ENCODE data around the gene ARFGAP3.
"Not testable (repeated sequence)": the region's sequence is repeated elsewhere in the genome, so short reads cannot be mapped to it uniquely, and the experiment has no call there.

The ARFGAP3 gene

DNA sequence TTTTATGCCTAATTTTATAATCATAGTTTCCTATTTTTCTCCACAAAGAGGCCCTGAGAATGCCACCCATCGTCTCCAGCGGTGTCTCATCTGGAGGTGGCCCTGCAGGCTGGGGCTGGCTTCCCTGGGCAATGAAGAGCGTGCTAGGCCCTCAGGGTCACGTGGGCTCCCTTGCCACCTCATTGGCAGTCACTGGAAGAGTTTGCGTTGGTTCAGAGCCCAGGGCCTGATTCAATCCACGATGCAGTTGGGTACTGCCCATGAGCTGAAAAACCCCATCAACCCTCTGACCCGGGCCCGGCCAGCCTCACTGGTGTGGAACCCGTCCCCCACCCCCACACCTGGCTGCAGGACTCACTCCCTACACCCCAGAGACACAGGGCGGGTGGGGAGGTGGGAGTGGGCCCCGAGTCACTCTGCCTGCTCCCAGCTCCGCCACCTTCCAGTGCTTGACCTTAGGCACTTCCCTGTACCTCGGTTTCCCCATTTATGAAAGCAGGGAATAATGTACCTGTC, 93.0 kb downstream of the ARFGAP3 start:
- no peak for DNase-seq

DNA sequence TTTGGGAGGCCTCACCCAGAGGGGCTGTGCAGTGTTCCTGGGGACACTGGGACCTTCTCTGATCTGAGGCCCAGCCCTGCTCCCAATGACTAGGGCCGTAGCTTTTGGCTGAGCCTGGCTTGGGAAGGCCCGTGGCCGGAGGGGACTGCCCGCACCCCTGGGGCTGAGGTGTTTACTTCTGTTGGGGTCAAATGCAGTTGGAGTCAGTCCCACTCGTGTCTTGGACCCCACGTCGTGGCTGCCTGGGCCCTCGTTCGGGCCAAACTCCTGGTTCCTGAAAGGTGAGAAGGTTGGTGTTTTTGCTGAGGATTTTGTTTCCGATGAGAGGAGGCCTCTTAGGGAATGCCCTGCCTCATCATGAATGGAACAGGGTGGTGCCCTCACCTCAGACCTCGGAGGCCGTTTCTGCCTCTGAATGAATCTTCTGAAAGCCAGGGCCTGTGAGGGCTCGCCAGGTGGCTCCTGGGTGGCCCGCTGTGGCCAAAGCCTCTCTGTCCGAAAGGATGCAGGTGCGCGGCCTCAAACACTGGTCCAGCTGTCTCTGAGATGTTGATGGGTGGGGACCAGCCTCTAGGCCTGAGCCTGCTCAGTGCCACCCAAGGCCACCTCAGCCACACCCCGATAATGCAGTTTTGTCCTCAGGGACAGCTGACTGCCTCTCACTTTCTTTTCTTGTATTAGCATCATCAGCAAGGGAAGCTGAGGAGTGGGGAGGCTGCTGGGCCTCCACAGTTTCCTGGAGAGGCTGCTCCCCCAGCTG, 96.1 kb downstream of the ARFGAP3 start:
- DNase-seq = no peak

DNA sequence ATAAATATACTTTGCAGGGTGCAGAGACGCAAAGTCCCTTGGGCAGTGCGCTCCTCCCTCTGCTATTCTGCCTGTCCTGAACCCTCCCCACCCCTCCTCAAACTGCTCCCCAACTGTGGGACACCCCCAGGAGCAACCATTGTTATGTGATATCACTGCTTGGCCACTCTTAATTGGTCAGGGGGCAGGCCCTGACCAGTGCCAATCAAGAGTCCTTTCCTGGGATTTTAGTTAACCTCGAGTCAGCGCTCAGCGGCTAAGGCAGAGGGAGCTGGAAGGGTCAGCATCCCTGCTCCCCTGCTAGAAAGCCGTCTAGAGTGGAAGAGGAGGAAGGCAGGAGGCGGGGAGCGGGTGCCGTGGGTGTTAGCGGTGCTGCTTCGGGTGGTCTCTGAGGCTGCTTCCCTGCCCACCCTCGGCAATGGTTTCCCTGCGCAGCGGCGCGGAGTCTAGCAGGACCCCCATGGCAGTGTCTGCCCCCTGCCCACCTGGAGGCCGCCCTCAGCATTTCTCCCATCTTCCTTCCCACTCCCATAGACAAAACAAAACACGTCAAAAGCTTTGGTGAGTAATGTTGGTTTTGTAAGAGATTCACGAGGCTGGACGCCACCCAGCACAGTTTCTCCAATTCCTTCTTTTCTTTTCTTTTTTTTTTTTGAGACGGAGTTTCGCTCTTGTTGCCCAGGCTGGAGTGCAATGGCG, 98.0 kb downstream of the ARFGAP3 start:
- no peak for DNase-seq

DNA sequence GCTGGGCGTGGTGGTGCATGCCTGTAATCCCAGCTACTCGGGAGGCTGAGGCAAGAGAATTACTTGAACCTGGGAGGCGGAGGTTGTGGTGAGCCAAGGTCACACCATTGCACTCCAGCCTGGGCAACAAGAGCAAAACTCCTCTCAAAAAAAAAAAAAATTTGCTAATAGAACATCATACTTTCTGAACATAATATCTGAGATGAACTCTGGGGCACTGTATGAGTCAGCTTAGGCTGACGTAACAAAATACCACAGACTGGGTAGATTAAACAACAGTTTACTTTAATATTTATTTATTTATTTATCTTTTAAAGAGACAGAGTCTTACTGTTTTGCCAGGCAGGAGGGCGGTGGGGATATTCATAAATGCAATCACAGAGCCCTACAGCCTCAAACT, 101.5 kb downstream of the ARFGAP3 start:
- not testable (repeated sequence) for DNase-seq

DNA sequence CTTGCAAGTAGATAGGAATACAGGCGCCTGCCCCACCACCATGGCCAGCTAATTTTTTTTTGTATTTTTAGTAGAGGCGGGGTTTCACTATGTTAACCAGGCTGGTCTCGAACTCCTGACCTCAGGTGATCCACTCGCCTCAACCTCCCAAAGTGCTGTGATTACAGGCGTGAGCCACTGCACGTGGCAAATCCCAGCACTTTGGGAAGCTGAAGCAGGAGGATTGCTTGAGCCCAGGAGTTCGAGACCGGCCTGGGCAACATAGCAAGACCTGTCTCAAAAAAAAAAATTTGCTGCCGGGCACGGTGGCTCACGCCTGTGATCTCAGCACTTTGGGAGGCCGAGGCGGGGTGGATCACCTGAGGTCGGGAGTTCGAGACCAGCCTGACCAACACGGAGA, 102.0 kb downstream of the ARFGAP3 start:
- DNase-seq = not testable (repeated sequence)

DNA sequence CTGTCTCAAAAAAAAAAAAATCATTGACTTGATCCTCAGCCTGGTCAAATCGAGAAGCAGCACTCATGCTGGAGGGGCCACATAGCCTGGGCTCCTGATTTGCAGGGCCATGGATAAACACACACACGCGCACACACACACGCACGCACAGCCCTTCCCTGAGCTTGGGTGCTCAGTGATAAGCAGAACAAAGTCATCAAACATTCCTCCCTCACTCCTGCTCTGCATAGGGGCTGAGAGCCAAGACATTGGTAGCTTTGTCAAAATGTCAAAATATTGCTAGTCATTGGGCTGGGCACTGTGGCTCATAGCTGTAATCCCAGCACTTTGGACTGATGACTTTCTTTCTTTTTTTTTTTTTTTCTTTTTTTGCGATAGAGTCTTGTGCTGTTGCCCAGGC, 102.4 kb downstream of the ARFGAP3 start:
- DNase-seq = no peak

DNA sequence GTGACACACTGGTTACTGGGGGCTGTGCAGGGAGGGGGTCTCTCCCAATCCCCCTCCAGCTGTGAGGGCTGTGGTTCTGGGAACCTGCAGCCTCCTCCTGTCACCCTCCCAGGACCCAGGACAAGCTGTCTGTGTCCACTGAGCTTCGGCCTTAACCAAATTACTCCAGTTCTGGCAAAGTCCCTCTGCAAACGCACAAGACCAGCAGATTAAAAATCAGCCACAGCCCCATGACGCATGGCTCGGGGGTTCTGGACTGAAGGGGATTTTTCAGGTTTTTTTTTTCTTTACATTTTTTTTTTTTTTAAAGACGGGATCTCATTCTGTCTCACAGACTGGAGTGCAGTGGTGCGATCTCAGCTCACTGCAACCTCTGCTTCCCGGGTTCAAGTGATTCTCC, 104.2 kb downstream of the ARFGAP3 start:
- DNase-seq = no peak

DNA sequence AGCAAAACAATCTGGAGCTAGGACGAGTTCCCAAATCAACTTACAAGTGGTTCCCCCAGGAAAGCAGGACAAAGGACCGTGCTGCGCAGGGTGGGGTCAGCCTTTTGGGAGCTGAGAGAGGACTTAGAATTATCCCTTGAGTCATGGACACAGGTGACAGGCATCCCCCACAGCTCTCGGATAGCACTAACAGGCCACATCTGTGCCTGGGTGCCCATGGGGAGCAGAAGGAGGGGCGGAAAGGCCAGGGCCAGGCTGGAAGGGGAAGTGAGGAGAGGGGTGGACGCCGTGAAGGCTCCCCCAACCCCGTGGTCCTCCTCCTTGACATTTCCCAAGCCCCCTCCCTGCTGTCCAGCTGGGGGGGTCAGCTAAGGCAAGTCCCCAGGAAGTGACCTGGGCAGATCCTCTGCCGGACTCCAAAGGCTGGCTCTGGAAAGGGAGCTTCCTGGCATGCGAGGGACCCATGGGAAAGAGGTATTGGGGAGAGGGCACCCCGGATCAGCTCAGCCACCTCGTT, 104.8 kb downstream of the ARFGAP3 start:
- DNase-seq = no peak

DNA sequence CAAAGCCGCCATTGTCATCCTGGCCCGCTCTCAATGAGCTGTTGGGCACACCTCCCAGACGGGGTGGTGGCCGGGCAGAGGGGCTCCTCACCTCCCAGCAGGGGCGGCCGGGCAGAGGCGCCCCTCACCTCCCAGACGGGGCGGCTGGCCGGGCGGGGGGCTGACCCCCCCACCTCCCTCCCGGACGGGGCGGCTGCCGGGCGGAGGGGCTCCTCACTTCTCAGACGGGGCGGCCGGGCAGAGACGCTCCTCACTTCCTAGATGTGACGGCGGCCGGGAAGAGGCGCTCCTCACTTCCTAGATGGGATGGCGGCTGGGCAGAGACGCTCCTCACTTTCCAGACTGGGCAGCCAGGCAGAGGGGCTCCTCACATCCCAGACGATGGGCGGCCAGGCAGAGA, 106.7 kb downstream of the ARFGAP3 start:
- not testable (repeated sequence) for DNase-seq

DNA sequence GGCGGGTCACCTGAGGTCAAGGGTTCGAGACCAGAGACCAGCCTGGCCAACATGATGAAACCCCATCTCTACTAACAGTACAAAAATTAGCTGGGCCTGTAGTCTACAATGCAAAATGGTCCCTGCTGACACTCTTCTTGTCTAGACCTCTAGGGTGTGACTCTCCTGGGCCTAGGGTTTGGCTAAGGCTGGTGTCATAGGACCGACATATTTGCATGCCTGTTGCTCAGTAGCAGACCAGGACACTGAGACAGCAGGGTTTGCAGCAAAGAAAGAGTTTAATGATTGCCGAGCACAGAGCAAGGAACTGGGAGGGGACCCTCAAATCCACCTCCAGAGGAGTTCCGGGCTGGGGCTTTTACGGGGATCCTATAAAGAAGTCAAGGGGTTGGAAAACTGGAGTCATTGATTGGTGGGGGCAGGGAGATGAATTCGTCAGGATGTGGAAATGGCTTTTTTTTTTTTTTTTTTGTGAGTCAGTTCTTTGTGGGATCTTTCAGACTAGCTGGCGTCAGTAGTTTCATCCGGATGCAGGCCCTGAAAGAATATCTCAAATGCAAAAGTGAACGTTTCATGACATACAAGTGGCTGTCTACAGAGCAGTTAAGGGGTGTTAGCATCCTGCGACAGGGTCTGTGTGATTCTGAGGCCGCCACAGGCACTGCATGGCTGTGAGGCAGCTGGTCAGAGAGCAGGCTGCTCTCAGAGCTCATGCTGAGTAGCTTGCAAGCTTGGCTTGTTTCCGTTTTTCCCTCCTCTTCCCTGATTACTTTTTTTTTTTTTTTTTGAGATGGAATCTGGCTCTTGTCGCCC, 109.2 kb downstream of the ARFGAP3 start:
- no peak for DNase-seq

Measured in activated CD8-positive, alpha-beta memory T cell treated with anti-CD3 and anti-CD28 coated beads for 24 hours (primary cell).